ENCODE results near the gene EFCAB12.

- TF ChIP-seq SP1 (IDR thresholded peaks at IDR 0.05; ENCODE audit: low read depth, low read length) = no peak
- TF ChIP-seq CTCF (IDR thresholded peaks at IDR 0.05 in 2 of 3, conservative IDR thresholded peaks at IDR 0.05 in 1 of 3; ENCODE audit: control insufficient read depth in 2 of 3, extremely low read depth in 1 of 3, insufficient read depth in 1 of 3, low read depth in 3 of 3, low read length in 3 of 3) = no peak
- TF ChIP-seq SMAD5 (IDR thresholded peaks at IDR 0.05; ENCODE audit: low read depth) = no peak
- TF ChIP-seq TAF1 (IDR thresholded peaks at IDR 0.05; ENCODE audit: borderline replicate concordance, low read depth, low read length) = no peak
- TF ChIP-seq PBX3 (IDR thresholded peaks at IDR 0.05; ENCODE audit: insufficient replicate concordance, low read depth, low read length) = no peak
- TF ChIP-seq POLR2AphosphoS5 (IDR thresholded peaks at IDR 0.05; ENCODE audit: low read length) = no peak
- TF ChIP-seq EED (IDR thresholded peaks at IDR 0.05; ENCODE audit: low read depth) = no peak
- no peak for TF ChIP-seq RFX5 (IDR thresholded peaks at IDR 0.05; ENCODE audit: low read depth, low read length)
- TF ChIP-seq MLLT1 (IDR thresholded peaks at IDR 0.05) = no peak
- TF ChIP-seq POU2F2 (IDR thresholded peaks at IDR 0.05; ENCODE audit: borderline replicate concordance, low read depth, low read length) = no peak
- no peak for TF ChIP-seq JUNB (IDR thresholded peaks at IDR 0.05)
- no peak for TF ChIP-seq POLR2A (IDR thresholded peaks at IDR 0.05; ENCODE audit: low read depth, low read length)
- no peak for TF ChIP-seq RAD21 (IDR thresholded peaks at IDR 0.05; ENCODE audit: insufficient read depth, low read depth, low read length)
- no peak for TF ChIP-seq RBBP5 (conservative IDR thresholded peaks at IDR 0.05)
These were observed 46.8 kb upstream of the EFCAB12 start for GRCh38 chr3:129474984-129475804.

Measured in GM12878 (cell line).